Lower lobe of right lung (tissue), 2 donors: ENCODE data around the gene CCDC174. TPM values are rescaled to one million over a fixed set of nuclear protein-coding genes. Genes with fewer than 3 reads are reported as not detected.

Source experiments
- ATAC-seq, 2 donors: fragments of 200-7000 bp; cut with Tn5 transposase; one replicate each; pipeline ENCODE4 v1.9.1; 2020 to 2022; ENCODE audit warnings: mild to moderate bottlenecking in 2 of 2, moderate library complexity in 2 of 2
- DNase-seq: peaks from one replicate; pipeline ENCODE4 v3.0.0-alpha.2; 2020
- H3K27ac ChIP-seq: fragments of 200-600 bp; one replicate; pipeline ENCODE4 v1.8.0; 2022
- H3K27me3 ChIP-seq: fragments of 200-600 bp; one replicate; pipeline ENCODE4 v1.8.0; 2022; ENCODE audit warnings: low read depth
- H3K36me3 ChIP-seq: fragments of 200-600 bp; one replicate; pipeline ENCODE4 v1.8.0; 2022; ENCODE audit warnings: mild to moderate bottlenecking
- H3K4me1 ChIP-seq: fragments of 200-600 bp; one replicate; pipeline ENCODE4 v1.8.0; 2022
- H3K4me3 ChIP-seq: fragments of 200-600 bp; one replicate; pipeline ENCODE4 v1.8.0; 2022; ENCODE audit warnings: mild to moderate bottlenecking
- H3K9me3 ChIP-seq: fragments of 200-600 bp; one replicate; pipeline ENCODE4 v1.8.0; 2022
- intact Hi-C: fragments of 100-400 bp; cut with DNase I; formaldehyde crosslinking; loops from one replicate; pipeline ENCODE4 v1.11.0; 2022
- total RNA-seq: library from RNA; stranded (reverse); fragmentation: NEBNext Ultra II Directional; extraction: Animal tissue kit (Norgen Biotek cat#: 25700); gene quantifications from one replicate; pipeline ENCODE4 v1.2.1, GENCODE V29; 2021
- TF ChIP-seq, protein P1 (sequence below): fragments of 200-600 bp; IDR thresholded peaks from one replicate; pipeline ENCODE4 v1.8.0; 2022; ENCODE audit warnings: antibody characterized with exemption, mild to moderate bottlenecking
- donor health status: DM: no; HTN: yes; CAD: no; lungs with severe emphysema.

CCDC174 gene
- total RNA-seq, 1 donor from 2014 or later, result 18.2 TPM

DNA sequence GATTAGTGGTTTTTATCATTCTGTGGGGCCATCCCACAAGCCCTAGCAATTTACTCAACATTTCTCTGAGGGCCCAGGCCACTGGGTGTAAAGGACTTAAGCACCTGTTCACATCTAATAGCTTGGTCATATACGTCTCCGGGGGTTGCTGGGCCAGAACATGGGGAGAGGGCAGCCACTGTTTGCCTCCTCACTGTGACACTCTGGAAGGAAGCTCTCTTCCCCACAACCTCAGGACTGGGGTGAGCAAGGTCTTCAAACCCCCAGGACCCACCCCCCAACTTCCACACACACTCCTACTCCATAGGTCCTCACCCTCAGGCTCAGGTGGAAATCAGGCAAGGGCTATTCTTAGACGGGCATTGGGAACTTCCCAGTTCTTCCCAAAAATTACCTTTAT, 52.2 kb downstream of the CCDC174 start:
- intact Hi-C loops, result no loop called here
- Histone ChIP-seq H3K27me3 (no peaks in the 10 kb centered on the region), H3K4me1 (no peaks in the 10 kb centered on the region), H3K36me3 (no peaks in the 10 kb centered on the region), H3K4me3 (no peak overlapping the region), H3K9me3 (no peaks in the 10 kb centered on the region), H3K27ac (no peak overlapping the region)
- DNase-seq, result no peak
- TF ChIP-seq, protein P1, sequence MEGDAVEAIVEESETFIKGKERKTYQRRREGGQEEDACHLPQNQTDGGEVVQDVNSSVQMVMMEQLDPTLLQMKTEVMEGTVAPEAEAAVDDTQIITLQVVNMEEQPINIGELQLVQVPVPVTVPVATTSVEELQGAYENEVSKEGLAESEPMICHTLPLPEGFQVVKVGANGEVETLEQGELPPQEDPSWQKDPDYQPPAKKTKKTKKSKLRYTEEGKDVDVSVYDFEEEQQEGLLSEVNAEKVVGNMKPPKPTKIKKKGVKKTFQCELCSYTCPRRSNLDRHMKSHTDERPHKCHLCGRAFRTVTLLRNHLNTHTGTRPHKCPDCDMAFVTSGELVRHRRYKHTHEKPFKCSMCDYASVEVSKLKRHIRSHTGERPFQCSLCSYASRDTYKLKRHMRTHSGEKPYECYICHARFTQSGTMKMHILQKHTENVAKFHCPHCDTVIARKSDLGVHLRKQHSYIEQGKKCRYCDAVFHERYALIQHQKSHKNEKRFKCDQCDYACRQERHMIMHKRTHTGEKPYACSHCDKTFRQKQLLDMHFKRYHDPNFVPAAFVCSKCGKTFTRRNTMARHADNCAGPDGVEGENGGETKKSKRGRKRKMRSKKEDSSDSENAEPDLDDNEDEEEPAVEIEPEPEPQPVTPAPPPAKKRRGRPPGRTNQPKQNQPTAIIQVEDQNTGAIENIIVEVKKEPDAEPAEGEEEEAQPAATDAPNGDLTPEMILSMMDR, result no peak
- no peak for ATAC-seq

DNA sequence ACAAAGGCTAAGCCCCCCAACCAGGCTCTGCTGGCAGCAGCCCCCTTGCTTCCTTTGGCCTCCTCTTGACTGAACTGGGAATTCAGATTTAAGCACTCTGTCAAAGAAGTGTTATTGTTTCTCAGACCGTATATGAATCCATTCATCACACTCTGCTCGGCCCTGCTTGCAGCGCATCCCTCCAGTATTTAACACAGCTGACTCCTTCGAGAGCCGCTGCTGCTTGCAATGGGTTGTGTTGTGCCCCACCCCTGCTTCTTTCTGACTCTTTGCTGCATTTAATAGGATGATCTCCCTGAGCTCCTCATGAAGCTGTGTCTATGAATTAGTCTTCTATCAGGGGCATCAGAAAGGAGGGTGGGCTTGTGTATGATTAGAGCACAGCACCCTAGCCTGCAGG, 54.5 kb downstream of the CCDC174 start:
- no peaks in the 10 kb centered on the region for H3K27me3 ChIP-seq
- no peaks in the 10 kb centered on the region for H3K9me3 ChIP-seq
- TF ChIP-seq, protein P1, result no peak
- intact Hi-C loops, result no loop called here
- no peaks in the 10 kb centered on the region for H3K36me3 ChIP-seq
- no peak for ATAC-seq
- no peak overlapping the region for H3K27ac ChIP-seq
- H3K4me1 ChIP-seq, result no peaks in the 10 kb centered on the region
- DNase-seq, result no peak
- no peak overlapping the region for H3K4me3 ChIP-seq

DNA sequence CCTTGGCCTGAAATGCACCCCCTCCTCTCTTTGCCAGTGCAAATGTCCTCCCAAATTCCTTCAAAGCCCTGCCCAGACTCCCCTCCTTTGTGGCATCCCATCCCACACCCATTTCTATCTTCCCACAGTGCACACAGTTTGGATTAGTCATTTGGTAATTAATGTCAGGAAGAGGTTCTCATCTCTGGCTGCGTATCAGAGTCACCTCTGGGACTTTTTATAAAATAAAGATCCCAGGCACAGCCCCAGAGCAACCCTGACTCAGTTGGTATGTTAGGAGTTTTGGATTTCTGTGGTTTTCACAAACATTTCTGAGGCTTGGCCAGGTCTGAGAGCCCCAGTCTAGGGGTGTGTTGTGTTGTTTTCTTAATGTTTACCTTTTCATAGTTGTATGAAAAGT, 65.0 kb downstream of the CCDC174 start:
- no peaks in the 10 kb centered on the region for H3K36me3 ChIP-seq
- H3K27me3 ChIP-seq, result no peaks in the 10 kb centered on the region
- peaks cover 17% of the 10 kb centered on the region for H3K9me3 ChIP-seq
- TF ChIP-seq, protein P1, result no peak
- no peaks in the 10 kb centered on the region for H3K4me1 ChIP-seq
- H3K27ac ChIP-seq, result no peak overlapping the region
- ATAC-seq (no peak), DNase-seq (no peak)
- intact Hi-C loops, result no loop called here
- H3K4me3 ChIP-seq, result no peak overlapping the region

DNA sequence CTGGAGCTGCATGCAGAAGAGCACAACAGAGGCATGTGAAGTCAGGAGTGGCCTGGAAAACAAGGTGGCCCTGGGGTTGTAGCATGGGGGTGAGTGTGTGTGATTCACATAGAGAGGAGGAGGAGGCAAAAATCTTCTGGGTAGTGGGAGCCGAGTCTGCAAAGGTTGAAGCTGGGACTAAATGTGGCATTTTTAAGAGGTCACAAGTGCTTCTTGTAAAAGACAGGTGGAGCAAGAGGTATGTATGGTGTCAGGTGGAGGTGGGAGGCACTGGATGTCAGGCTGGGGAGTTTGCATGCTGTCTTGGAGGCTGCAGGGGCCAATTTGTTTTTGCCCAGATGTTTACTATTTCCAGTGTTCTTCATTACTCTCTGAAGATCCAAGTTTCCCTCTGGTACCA, 65.7 kb downstream of the CCDC174 start:
- ATAC-seq, result no peak
- TF ChIP-seq, protein P1, result no peak
- peaks cover 15% of the 10 kb centered on the region for H3K9me3 ChIP-seq

DNA sequence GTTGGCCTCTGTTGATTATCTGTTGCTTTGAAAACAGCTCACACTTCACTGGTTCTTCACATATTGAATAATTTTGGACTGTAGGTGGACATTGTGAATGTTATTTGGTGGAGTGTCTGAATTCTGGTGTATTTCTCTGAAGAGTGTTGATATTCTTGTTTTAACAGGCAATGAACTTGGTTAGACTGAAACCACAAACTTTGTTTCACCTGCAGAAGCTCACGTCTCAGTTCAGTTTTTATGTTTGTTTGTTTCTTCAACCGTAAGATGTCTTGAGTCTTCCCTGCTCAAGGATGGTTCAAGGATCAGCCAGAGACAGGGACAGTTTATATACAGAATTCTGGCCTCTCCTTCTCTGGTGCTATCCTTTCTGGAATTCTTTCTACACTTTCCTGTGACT, 67.0 kb downstream of the CCDC174 start:
- TF ChIP-seq, protein P1, result no peak
- H3K36me3 ChIP-seq, result no peaks in the 10 kb centered on the region
- H3K4me1 ChIP-seq, result no peaks in the 10 kb centered on the region
- ATAC-seq (no peak), DNase-seq (no peak)
- no peaks in the 10 kb centered on the region for H3K27me3 ChIP-seq
- no peak overlapping the region for H3K27ac ChIP-seq
- peaks cover 2% of the 10 kb centered on the region for H3K9me3 ChIP-seq
- intact Hi-C loops, result no loop called here
- H3K4me3 ChIP-seq, result no peak overlapping the region

More for the DNA sequence above, 65.7 kb downstream of the CCDC174 start:
- no peaks in the 10 kb centered on the region for H3K36me3 ChIP-seq
- H3K4me1 ChIP-seq, result no peaks in the 10 kb centered on the region
- no peak overlapping the region for H3K27ac ChIP-seq
- no peak for DNase-seq
- no peaks in the 10 kb centered on the region for H3K27me3 ChIP-seq
- intact Hi-C loops, result no loop called here
- H3K4me3 ChIP-seq, result no peak overlapping the region

DNA sequence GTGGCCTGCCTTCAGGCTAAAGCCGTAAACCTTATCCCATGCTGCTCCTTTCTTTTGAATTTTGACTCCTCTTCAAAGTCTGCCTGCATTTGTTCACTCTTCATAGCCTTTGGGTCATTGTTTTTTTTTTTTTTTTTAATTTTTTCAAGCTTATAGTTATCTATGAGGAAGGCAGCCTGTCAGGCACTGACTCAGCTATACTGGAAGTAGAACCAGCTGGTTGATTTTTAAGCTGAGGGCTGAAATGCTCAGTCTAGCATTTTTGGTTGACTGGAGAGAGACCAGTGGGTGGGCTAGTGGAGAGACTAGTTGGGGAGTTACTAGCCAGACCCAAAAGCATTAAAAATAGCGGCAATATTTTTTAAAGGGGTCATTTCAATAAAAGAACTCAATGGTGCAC, 67.4 kb downstream of the CCDC174 start:
- H3K27ac ChIP-seq, result no peak overlapping the region
- no peaks in the 10 kb centered on the region for H3K36me3 ChIP-seq
- ATAC-seq (no peak), DNase-seq (no peak)
- no peak overlapping the region for H3K4me3 ChIP-seq
- no peaks in the 10 kb centered on the region for H3K9me3 ChIP-seq
- no peaks in the 10 kb centered on the region for H3K4me1 ChIP-seq
- TF ChIP-seq, protein P1, result no peak
- H3K27me3 ChIP-seq, result no peaks in the 10 kb centered on the region
- intact Hi-C loops, result no loop called here
